OCI-LY1 (cell line): ENCODE data around the gene FAM210B.

Source experiments
- H2AFZ ChIP-seq: fragments of 200-600 bp; sonication (generic), shearing (Covaris generic); 2 replicates; pipeline ENCODE4 v1.6.0; 2014; ENCODE audit warnings: antibody characterized with exemption, mild to moderate bottlenecking, low read length
- H3F3A ChIP-seq: fragments of 200-600 bp; sonication (generic), shearing (Covaris generic); 2 replicates; pipeline ENCODE4 v1.6.0; 2014; ENCODE audit warnings: mild to moderate bottlenecking, antibody characterized with exemption, low read length, moderate library complexity; ENCODE audit not compliant: insufficient read depth
- H3K27ac ChIP-seq: fragments of 200-600 bp; sonication (generic); 2 replicates; pipeline ENCODE4 v1.5.1; 2014; ENCODE audit warnings: low read length, mixed run types, mild to moderate bottlenecking, low read depth; ENCODE audit not compliant: poor library complexity, severe bottlenecking
- H3K27me3 ChIP-seq: fragments of 200-600 bp; sonication (generic); 2 replicates; pipeline ENCODE4 v1.6.0; 2014; ENCODE audit warnings: antibody characterized with exemption, mild to moderate bottlenecking, low read length, moderate library complexity; ENCODE audit not compliant: insufficient read depth
- H3K36me3 ChIP-seq: fragments of 200-600 bp; sonication (generic); 2 replicates; pipeline ENCODE4 v1.6.1; 2014; ENCODE audit warnings: mild to moderate bottlenecking, antibody characterized with exemption, low read length, moderate library complexity, mixed read lengths; ENCODE audit not compliant: insufficient read depth
- H3K4me1 ChIP-seq: fragments of 200-600 bp; sonication (generic); 2 replicates; pipeline ENCODE4 v1.5.1; 2014; ENCODE audit warnings: mild to moderate bottlenecking, low read length, moderate library complexity; ENCODE audit not compliant: insufficient read depth, severe bottlenecking
- H3K4me2 ChIP-seq: fragments of 200-600 bp; sonication (generic), shearing (Covaris generic); 2 replicates; pipeline ENCODE4 v1.6.1; 2014; ENCODE audit warnings: low read length
- H3K4me3 ChIP-seq: fragments of 200-600 bp; sonication (generic); 2 replicates; pipeline ENCODE4 v1.5.1; 2014; ENCODE audit warnings: low read length, low read depth, mild to moderate bottlenecking, mixed read lengths; ENCODE audit not compliant: poor library complexity, severe bottlenecking
- H3K79me2 ChIP-seq: fragments of 200-600 bp; shearing (Covaris generic); 2 replicates; pipeline ENCODE4 v1.6.1; 2016; ENCODE audit warnings: mixed run types, low read length, mixed read lengths; ENCODE audit not compliant: insufficient read depth
- H3K9ac ChIP-seq: fragments of 200-600 bp; sonication (generic), shearing (Covaris generic); 2 replicates; pipeline ENCODE4 v1.6.1; 2014; ENCODE audit warnings: mild to moderate bottlenecking, low read length, mixed read lengths
- H3K9me2 ChIP-seq: fragments of 200-600 bp; sonication (generic), shearing (Covaris generic); 2 replicates; pipeline ENCODE4 v1.6.1; 2014; ENCODE audit warnings: low read depth, mild to moderate bottlenecking, low read length, mixed read lengths
- H3K9me3 ChIP-seq: fragments of 200-600 bp; shearing (Covaris generic); 2 replicates; pipeline ENCODE4 v1.6.1; 2014; ENCODE audit warnings: low read length, mixed read lengths
- H4K20me1 ChIP-seq: fragments of 200-600 bp; sonication (generic), shearing (Covaris generic); 2 replicates; pipeline ENCODE4 v1.6.0; 2016; ENCODE audit warnings: mild to moderate bottlenecking, low read length; ENCODE audit not compliant: insufficient read depth
- CTCF ChIP-seq: fragments of 200-600 bp; sonication (generic), shearing (Covaris generic); IDR thresholded peaks from 2 replicates; pipeline ENCODE4 v1.5.1; 2017; ENCODE audit warnings: mild to moderate bottlenecking, antibody characterized with exemption, low read length, moderate library complexity, mixed read lengths
- EZH2 ChIP-seq: fragments of 200-600 bp; sonication (generic), shearing (Covaris generic); IDR thresholded peaks from 2 replicates; pipeline ENCODE4 v1.8.0; 2017; ENCODE audit warnings: borderline replicate concordance, mixed run types, mild to moderate bottlenecking, antibody characterized with exemption, low read length, moderate library complexity, mixed read lengths

Gene FAM210B

GRCh38 chr20:56359212-56360132, 698 bp downstream of the FAM210B start:
- H3K9me2 ChIP-seq, result no peaks in the 10 kb centered on the region
- H3K4me3 ChIP-seq, result peak overlapping the region; percentile 60
- peaks cover 9% of the 10 kb centered on the region for H3K4me1 ChIP-seq
- peak overlapping the region; percentile 80 for H3K4me2 ChIP-seq
- H3K27me3 ChIP-seq, result no peaks in the 10 kb centered on the region
- no peaks in the 10 kb centered on the region for H3K36me3 ChIP-seq
- H3K9ac ChIP-seq, result peak overlapping the region; percentile 54; the same call in 1 of the 2 replicates
- H3K9me3 ChIP-seq, result no peaks in the 10 kb centered on the region
- no peaks in the 10 kb centered on the region for H3F3A ChIP-seq
- H4K20me1 ChIP-seq, result no peaks in the 10 kb centered on the region
- no peak overlapping the region for H3K27ac ChIP-seq
- no peak overlapping the region for H2AFZ ChIP-seq
- TF ChIP-seq EZH2, result no peak
- TF ChIP-seq CTCF, result no peak
- H3K79me2 ChIP-seq, result no peaks in the 10 kb centered on the region

- no peak overlapping the region for H2AFZ ChIP-seq
- H3K4me2 ChIP-seq, result no peak overlapping the region
- no peaks in the 10 kb centered on the region for H3K79me2 ChIP-seq
- no peak overlapping the region for H3K9ac ChIP-seq
- H3K4me1 ChIP-seq, result peaks cover 9% of the 10 kb centered on the region
- H4K20me1 ChIP-seq, result no peaks in the 10 kb centered on the region
- H3K27ac ChIP-seq, result no peak overlapping the region
- no peak overlapping the region for H3K4me3 ChIP-seq
- H3K9me2 ChIP-seq, result no peaks in the 10 kb centered on the region
- no peaks in the 10 kb centered on the region for H3K27me3 ChIP-seq
- no peaks in the 10 kb centered on the region for H3K36me3 ChIP-seq
- H3K9me3 ChIP-seq, result no peaks in the 10 kb centered on the region
- H3F3A ChIP-seq, result no peaks in the 10 kb centered on the region
- TF ChIP-seq EZH2, result no peak
- no peak for TF ChIP-seq CTCF
Measured at GRCh38 chr20:56360133-56360907, 1.5 kb downstream of the FAM210B start.

GRCh38 chr20:56360908-56361205, 2.1 kb downstream of the FAM210B start:
- Histone ChIP-seq H3K4me2 (no peak overlapping the region), H3K27me3 (no peaks in the 10 kb centered on the region)

More at GRCh38 chr20:56360908-56361205, 2.1 kb downstream of the FAM210B start:
- Histone ChIP-seq H3F3A (no peaks in the 10 kb centered on the region), H3K9ac (no peak overlapping the region), H3K9me3 (no peaks in the 10 kb centered on the region), H3K27ac (no peak overlapping the region), H2AFZ (no peak overlapping the region), H3K4me3 (no peak overlapping the region), H3K36me3 (no peaks in the 10 kb centered on the region; the same call in 1 of the 2 replicates), H4K20me1 (no peaks in the 10 kb centered on the region), H3K4me1 (peaks cover 9% of the 10 kb centered on the region), H3K79me2 (no peaks in the 10 kb centered on the region), H3K9me2 (no peaks in the 10 kb centered on the region)
- no peak for TF ChIP-seq EZH2
- TF ChIP-seq CTCF, result no peak
